NCI-H146 treated with DMSO at 0.1 percent for 48 hours (cell line): Measurements from ENCODE around the gene ENTREP1.

ENCODE experiments used
- DNase-seq: peaks from one replicate; lab custom pipeline; 2025; ENCODE audit not compliant: unreplicated experiment; lab: John Stamatoyannopoulos, UW

Gene ENTREP1

GRCh38 chr9:69319324-69320025 lies 5.5 kb upstream of the ENTREP1 start:
- DNase-seq, result peak; percentile 30

GRCh38 chr9:69322256-69322655 lies 2.8 kb upstream of the ENTREP1 start:
- DNase-seq, result no peak

GRCh38 chr9:69323861-69324260 lies 1.2 kb upstream of the ENTREP1 start:
- no peak for DNase-seq

GRCh38 chr9:69325409-69326212 lies 596 bp downstream of the ENTREP1 start:
- no peak for DNase-seq

GRCh38 chr9:69326261-69326660 lies 1.2 kb downstream of the ENTREP1 start:
- no peak for DNase-seq

- no peak for DNase-seq
Observed at GRCh38 chr9:69330580-69330979, 5.6 kb downstream of the ENTREP1 start.

- DNase-seq, result no peak
Observed at GRCh38 chr9:69331444-69331843, 6.4 kb downstream of the ENTREP1 start.

- no peak for DNase-seq
Observed at GRCh38 chr9:69332067-69332685, 7.2 kb downstream of the ENTREP1 start.

GRCh38 chr9:69333716-69334115 lies 8.7 kb downstream of the ENTREP1 start:
- no peak for DNase-seq

- DNase-seq, result no peak
Observed at GRCh38 chr9:69334317-69334716, 9.3 kb downstream of the ENTREP1 start.

GRCh38 chr9:69339620-69340019 lies 14.6 kb downstream of the ENTREP1 start:
- DNase-seq, result no peak

- DNase-seq, result no peak
Observed at GRCh38 chr9:69340631-69341030, 15.6 kb downstream of the ENTREP1 start.

GRCh38 chr9:69342769-69343168 lies 17.8 kb downstream of the ENTREP1 start:
- DNase-seq, result no peak

GRCh38 chr9:69344459-69344858 lies 19.4 kb downstream of the ENTREP1 start:
- DNase-seq, result no peak

GRCh38 chr9:69346596-69347390 lies 21.8 kb downstream of the ENTREP1 start:
- DNase-seq, result no peak

GRCh38 chr9:69347607-69348006 lies 22.6 kb downstream of the ENTREP1 start:
- no peak for DNase-seq

GRCh38 chr9:69351227-69351626 lies 26.2 kb downstream of the ENTREP1 start:
- no peak for DNase-seq

GRCh38 chr9:69355232-69355631 lies 30.2 kb downstream of the ENTREP1 start:
- no peak for DNase-seq

- no peak for DNase-seq
Observed at GRCh38 chr9:69357030-69357775, 32.2 kb downstream of the ENTREP1 start.

- no peak for DNase-seq
Observed at GRCh38 chr9:69357821-69358220, 32.8 kb downstream of the ENTREP1 start.

GRCh38 chr9:69363191-69363590 lies 38.2 kb downstream of the ENTREP1 start:
- no peak for DNase-seq
